NCI-H1048 (cell line): ENCODE results near the gene OLAH.
"Not testable (repeated sequence)": the region's sequence is repeated elsewhere in the genome, so short reads cannot be mapped to it uniquely, and the experiment has no call there.

ENCODE experiments used
- DNase-seq: peaks from one replicate; lab custom pipeline; 2025; lab: John Stamatoyannopoulos, UW

OLAH gene

DNA sequence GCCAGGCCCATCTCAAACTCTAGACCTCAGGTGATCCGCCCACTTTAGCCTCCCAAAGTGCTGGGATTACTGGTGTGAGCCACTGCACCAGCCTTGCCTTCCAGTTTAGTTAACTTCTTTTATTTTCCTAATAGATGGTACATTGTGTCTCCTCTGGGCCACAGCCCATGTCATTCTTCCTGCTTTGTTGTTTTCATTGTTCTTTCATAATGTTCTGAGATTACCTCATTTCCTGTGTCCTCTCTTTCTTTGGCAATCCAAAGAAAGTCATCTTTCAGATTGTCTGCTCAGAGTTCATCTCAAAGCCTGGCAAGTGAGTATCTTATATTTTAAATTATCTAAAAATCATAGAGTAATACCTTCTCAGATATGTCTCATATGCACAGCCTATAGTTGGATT, at the start of gene OLAH:
OLAH (plus strand) TSS at position 270 of the 400 bp plus-strand sequence. CDS start 3,346 bp downstream, outside the sequence.
- no peak for DNase-seq

- no peak for DNase-seq
These were observed 47.7 kb upstream of the OLAH start for GRCh38 chr10:14995964-14996565.

DNA sequence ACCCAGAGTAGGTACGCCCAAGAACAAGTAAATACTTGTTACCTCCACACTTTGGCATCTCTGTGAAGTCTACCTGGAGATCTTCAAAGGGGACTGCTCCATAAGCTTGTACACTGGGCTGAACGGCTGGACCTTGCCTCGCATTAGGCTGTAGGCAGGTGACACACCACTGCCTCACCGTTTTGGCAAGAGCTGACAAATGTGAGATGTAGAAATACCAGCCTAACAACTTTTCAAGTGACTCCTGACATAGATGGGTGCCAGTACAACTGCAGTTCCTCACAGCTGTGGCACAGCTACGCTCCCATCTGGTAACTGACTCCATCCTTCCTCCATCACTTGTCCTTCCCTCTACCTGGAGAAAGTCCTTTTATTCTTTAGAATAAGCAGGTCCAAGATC, 30.2 kb upstream of the OLAH start:
- not testable (repeated sequence) for DNase-seq

- no peak for DNase-seq
These were observed 28.3 kb upstream of the OLAH start for GRCh38 chr10:15015451-15015850.

- DNase-seq = not testable (repeated sequence)
These were observed 22.8 kb upstream of the OLAH start for GRCh38 chr10:15020966-15021365.

DNA sequence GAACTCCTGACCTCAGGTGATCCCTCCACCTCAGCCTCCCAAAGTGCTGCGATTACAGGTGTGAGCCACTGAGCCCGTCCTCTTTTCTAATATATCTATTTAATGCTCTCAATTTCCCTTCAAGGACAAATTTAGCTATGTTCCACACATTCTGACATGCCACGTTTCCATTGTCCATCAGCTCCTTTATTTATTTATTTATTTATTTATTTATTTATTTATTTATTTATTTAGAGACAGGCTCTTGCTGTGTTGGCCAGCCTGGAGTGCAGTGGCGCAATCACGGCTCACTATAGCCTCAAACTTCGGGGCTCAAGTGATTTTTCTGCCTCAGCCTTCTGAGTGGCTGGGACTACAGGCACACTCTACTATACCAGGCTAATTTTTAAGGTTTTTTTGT, 20.7 kb upstream of the OLAH start:
- not testable (repeated sequence) for DNase-seq

- DNase-seq = not testable (repeated sequence)
These were observed 19.4 kb upstream of the OLAH start for GRCh38 chr10:15024017-15025004.

GRCh38 chr10:15025040-15025439, 18.7 kb upstream of the OLAH start:
- DNase-seq = not testable (repeated sequence)

GRCh38 chr10:15027741-15028140, 16.0 kb upstream of the OLAH start:
- DNase-seq = no peak

DNA sequence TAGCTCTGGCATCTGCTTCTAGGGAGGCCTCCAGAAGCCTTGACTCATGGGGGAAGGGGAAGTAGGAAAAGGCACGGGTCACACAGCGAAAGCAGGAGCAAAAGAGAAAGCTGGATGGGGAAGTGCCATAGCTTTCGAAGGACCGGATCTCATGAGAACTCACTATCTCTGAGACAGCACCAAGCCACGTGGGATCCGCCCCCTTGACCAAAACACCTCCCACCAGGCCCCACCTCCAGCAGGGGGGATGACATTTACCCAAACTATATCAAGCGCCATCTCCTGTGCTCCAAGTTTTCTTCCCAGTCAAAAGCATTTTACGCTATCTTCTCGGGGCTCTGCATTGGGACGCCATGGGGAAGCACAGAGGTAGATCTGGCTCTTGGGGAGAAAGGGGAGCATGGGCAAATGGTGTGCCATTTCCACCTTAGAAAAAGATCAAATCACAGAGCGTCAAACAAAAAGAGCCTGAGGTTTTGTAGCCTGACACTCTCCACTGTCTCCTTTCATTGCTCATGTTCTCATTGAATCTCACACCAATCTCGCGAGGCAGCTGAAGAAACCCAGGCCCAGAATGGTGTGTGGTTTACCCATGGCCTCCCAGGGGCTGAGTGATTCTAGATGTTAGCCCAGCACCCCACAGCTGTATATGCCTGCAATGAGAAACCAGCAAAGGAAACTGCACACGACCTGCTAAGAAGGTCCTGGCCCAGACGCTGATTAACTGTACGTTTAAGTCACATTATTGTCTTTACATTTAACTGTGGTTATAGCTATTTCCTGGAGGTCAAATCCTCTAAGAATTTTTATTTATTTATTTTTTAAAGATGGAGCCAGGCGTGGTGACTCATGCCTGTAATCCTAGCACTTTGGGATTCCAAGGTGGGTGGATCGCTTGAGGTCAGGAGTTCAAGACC, 8.1 kb upstream of the OLAH start:
- DNase-seq = no peak

DNA sequence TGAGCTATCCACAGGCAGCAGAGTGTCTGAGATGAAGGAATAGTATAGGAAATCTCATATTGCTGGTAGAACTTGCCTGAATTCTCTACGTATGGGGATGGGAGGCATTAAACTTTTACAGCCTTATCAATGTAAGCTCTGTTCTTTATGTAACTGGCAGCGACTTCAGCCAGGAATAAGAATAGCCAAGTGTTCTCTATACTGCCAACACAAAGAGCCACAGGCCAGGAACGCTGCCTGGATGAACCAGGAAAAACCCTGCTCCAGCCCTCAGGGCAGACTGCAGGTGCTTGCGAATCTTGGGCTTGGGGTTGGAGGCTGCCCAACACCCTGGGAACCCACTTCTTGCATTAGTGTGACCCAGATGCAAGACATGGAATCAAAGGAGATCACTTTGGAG, 6.1 kb upstream of the OLAH start:
- DNase-seq = no peak

- DNase-seq = no peak
These were observed 5.3 kb upstream of the OLAH start for GRCh38 chr10:15038416-15038815.

DNA sequence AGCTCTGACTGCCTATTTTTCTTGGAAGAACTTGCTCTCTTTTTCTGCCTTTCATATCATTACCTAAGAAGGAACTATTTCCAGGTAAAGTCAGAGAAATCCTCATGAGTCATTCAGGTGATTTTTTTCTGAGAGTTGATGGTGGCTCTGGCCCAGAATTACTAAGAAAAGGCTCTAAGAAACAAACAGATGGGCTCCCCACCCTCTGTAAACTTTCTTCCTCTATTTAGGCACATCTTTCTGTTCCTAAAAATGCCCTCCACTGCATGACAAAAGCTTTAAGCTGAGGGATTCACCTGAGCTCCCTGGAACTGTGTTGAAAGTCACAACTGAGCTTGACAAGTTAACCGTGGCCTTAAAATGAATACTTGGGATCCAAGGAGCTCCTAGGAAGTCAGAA, 1.6 kb downstream of the OLAH start:
- no peak for DNase-seq

DNA sequence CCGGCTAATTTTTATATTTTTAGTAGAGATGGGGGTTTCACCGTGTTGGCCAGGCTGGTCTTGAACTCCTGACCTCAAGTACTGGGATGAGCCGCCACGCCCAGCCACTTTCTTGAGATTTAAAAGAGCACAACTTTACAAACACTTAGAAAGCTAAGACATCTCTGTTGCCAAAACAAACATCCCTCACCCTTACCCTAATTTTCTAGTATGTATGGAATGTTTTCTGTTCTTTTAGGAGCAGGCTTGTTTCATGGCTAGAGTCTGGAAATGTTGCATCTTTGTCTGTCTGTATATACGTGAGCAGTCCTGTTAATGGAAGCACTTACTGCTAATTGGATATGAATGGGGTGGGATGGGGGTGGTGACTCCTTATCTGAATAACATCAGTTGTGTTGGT, 2.9 kb downstream of the OLAH start:
- DNase-seq = no peak

GRCh38 chr10:15049533-15049932, 5.8 kb downstream of the OLAH start:
- DNase-seq = no peak

DNA sequence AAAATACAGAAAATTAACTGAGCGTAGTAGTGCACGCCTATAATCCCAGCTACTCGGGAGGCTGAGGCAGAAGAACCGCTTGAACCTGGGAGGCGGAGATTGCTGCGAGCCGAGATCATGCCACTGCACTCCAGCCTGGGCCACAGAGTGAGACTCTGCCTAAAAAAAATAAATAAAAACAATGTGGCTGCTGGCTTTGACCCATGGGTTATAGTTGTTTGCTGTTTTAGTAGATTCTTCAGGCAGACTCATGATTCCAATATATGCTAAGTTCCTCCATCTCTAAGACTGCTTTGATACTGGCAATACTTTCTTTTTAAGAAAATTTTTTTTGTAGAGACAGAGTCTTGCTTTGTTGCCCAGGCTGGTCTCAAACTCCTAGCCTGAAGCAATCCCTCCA, 8.4 kb downstream of the OLAH start:
- no peak for DNase-seq

- no peak for DNase-seq
These were observed 9.3 kb downstream of the OLAH start for GRCh38 chr10:15053061-15053460.

DNA sequence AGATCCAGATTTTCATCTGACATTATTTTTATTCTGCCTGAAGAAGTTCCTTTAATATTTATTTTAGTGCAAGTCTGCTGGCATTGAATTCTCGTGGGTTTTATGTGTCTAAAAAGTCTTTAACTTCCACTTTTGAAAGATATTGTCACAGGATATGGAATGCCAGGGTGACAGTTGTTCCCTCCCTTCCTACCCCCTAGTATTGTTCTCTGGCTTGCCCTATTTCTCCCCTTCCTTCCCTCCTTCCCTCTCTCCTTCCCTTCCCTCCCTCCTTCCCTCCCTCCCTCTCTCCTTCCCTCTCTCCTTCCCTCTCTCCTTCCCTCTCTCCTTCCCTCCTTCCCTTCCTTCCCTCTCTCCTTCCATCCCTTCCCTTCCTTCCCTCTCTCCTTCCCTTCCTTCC, 14.9 kb downstream of the OLAH start:
- DNase-seq = no peak

DNA sequence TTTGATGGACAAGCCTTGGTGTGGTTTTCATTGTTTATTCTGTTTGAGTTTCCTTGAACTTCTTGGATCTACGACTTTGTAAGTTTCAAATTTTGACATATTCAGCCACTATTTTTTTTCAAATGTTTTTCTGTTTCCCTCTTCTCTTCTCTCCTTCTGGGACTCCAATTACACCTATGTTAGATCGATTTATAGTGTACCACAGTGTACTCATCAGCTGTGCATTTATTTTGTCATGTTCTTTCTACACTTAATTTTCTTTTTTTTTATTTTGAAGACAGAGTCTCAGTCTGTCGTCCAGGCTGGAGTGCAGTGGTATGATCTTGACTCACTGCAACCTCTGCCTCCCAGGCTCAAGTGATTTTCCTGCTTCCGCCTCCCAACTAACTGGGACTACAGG, 16.2 kb downstream of the OLAH start:
- DNase-seq = no peak

- DNase-seq = no peak
These were observed 16.9 kb downstream of the OLAH start for GRCh38 chr10:15060638-15061037.

GRCh38 chr10:15067154-15067553, 23.4 kb downstream of the OLAH start:
- no peak for DNase-seq

DNA sequence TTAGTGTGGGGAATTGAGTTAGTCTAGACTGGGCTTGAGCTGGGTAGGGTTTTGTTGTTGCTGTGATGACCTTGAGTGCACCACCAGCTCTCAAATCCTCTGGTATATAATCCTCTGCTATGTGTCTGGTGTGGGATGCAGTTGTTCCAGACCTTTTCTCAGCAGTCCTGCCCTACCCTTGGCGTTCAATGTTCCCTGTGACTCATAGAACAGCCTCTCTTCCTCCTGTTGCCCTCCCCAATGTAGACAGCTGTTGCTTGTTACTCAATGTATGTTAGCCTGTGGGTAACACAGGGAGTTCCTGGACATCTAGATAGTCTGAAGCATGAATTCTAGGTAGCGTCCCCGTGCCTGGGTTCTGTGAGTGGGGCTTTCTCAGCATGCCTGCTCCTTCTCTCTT, 25.1 kb downstream of the OLAH start:
- DNase-seq = no peak
